CD14-positive monocyte (primary cell): Measurements from ENCODE around the gene KIRREL3. TPM values are rescaled to one million over a fixed set of nuclear protein-coding genes. Genes with fewer than 3 reads are reported as not detected.

Experiments
- DNase-seq, 3 donors: peaks; one replicate each; pipeline ENCODE4 v3.0.0-alpha.2; 2011 to 2022
- H2AFZ ChIP-seq: 2 replicates; pipeline ENCODE4 v1.6.0; 2012; ENCODE audit warnings: mild to moderate bottlenecking, low read depth, low read length, inconsistent platforms; ENCODE audit not compliant: insufficient read depth, poor library complexity, severe bottlenecking
- H3K27ac ChIP-seq, 2 donors: 1 replicate in 1 of 2; 2 replicates in 1 of 2; pipeline ENCODE4 v1.5.1; 2012 to 2013; ENCODE audit warnings: low read length in 2 of 2, control low read depth in 1 of 2, inconsistent platforms in 1 of 2, low read depth in 1 of 2, mild to moderate bottlenecking in 1 of 2
- H3K27me3 ChIP-seq, 2 donors: one replicate each; pipeline versions ENCODE4 v1.6.0 to v1.6.1; 2011 to 2013; ENCODE audit warnings: low read length in 2 of 2; ENCODE audit not compliant: control insufficient read depth in 2 of 2, insufficient read depth in 2 of 2
- H3K36me3 ChIP-seq, 2 donors: replicated peaks in 1 of 2; 1 replicate in 1 of 2; 2 replicates in 1 of 2; pipeline versions ENCODE4 v1.5.1 to v1.6.1; 2012 to 2013; ENCODE audit warnings: low read length in 2 of 2, control low read depth in 1 of 2, inconsistent platforms in 1 of 2, mild to moderate bottlenecking in 1 of 2; ENCODE audit not compliant: insufficient read depth in 2 of 2, control insufficient read depth in 1 of 2
- H3K4me1 ChIP-seq, 2 donors: 1 replicate in 1 of 2; 2 replicates in 1 of 2; pipeline versions ENCODE4 v1.5.1 to v1.6.1; 2012 to 2013; ENCODE audit warnings: low read length in 2 of 2, control low read depth in 1 of 2, inconsistent platforms in 1 of 2, mild to moderate bottlenecking in 1 of 2, moderate library complexity in 1 of 2; ENCODE audit not compliant: insufficient read depth in 2 of 2, control insufficient read depth in 1 of 2
- H3K4me2 ChIP-seq: replicated peaks from 2 replicates; pipeline ENCODE3; 2012; ENCODE audit warnings: low read length, moderate library complexity, mild to moderate bottlenecking; ENCODE audit not compliant: poor library complexity, severe bottlenecking; ENCODE audit errors: extremely low read depth
- H3K4me3 ChIP-seq, 3 experiments: fragments of 200-600 bp in 1 of 3; sonication (generic) in 1 of 3; replicated peaks in 1 of 3; 1 replicate in 2 of 3; 2 replicates in 1 of 3; pipeline ENCODE4 v1.5.1; 2011 to 2013; ENCODE audit warnings: low read length in 3 of 3, mild to moderate bottlenecking in 3 of 3, control low read depth in 2 of 3, low read depth in 2 of 3, inconsistent platforms in 1 of 3, moderate library complexity in 1 of 3
- H3K79me2 ChIP-seq: 2 replicates; pipeline ENCODE4 v1.6.0; 2012; ENCODE audit warnings: mild to moderate bottlenecking, control low read depth, inconsistent platforms, low read length, moderate library complexity; ENCODE audit not compliant: insufficient read depth
- H3K9ac ChIP-seq: 2 replicates; pipeline ENCODE4 v1.6.0; 2017; ENCODE audit warnings: low read length, mild to moderate bottlenecking; ENCODE audit not compliant: insufficient read depth, poor library complexity, severe bottlenecking
- H3K9me3 ChIP-seq, 2 donors: replicated peaks in 1 of 2; 1 replicate in 1 of 2; 2 replicates in 1 of 2; pipeline versions ENCODE4 v1.5.1 to v1.6.1; 2012 to 2013; ENCODE audit warnings: low read length in 2 of 2, control low read depth in 1 of 2; ENCODE audit not compliant: control insufficient read depth in 1 of 2, insufficient read depth in 1 of 2
- H4K20me1 ChIP-seq: 2 replicates; pipeline ENCODE4 v1.6.0; 2012; ENCODE audit warnings: mild to moderate bottlenecking, low read length, control low read depth, moderate library complexity; ENCODE audit not compliant: insufficient read depth
- H3K27ac Mint-ChIP-seq, 7 donors: one replicate each; pipeline ENCODE4 v1.8.0; 2020; ENCODE audit warnings: mild to moderate bottlenecking in 7 of 7, mixed read lengths in 7 of 7, moderate library complexity in 6 of 7, inconsistent platforms in 2 of 7
- H3K27me3 Mint-ChIP-seq, 3 donors: one replicate each; pipeline ENCODE4 v1.8.0; 2021 to 2022; ENCODE audit warnings: low read depth in 3 of 3, mild to moderate bottlenecking in 3 of 3, mixed read lengths in 3 of 3, moderate library complexity in 3 of 3, inconsistent platforms in 1 of 3
- H3K36me3 Mint-ChIP-seq, 2 donors: one replicate each; pipeline ENCODE4 v1.8.0; 2020; ENCODE audit warnings: mixed read lengths in 2 of 2, inconsistent platforms in 1 of 2, mild to moderate bottlenecking in 1 of 2
- H3K4me1 Mint-ChIP-seq: one replicate; pipeline ENCODE4 v1.8.0; 2020; ENCODE audit warnings: mild to moderate bottlenecking, mixed read lengths
- H3K4me3 Mint-ChIP-seq, 2 donors: one replicate each; pipeline ENCODE4 v1.8.0; 2020; ENCODE audit warnings: mild to moderate bottlenecking in 2 of 2, mixed read lengths in 2 of 2, moderate library complexity in 1 of 2
- H3K9me3 Mint-ChIP-seq, 7 donors: one replicate each; pipeline ENCODE4 v1.8.0; 2020 to 2022; ENCODE audit warnings: mixed read lengths in 7 of 7, mild to moderate bottlenecking in 6 of 7, moderate library complexity in 6 of 7, inconsistent platforms in 2 of 7
- WGBS: methylation state at CpG from one replicate; pipeline ENCODE4 v1.1.5; 2013; ENCODE audit warnings: missing lambda C conversion rate; ENCODE audit not compliant: insufficient coverage; 5-methylcytosine and 5-hydroxymethylcytosine counted together
- intact Hi-C, 2 donors: fragments of 100-400 bp; cut with micrococcal nuclease; formaldehyde crosslinking; loops; one replicate each; pipeline versions ENCODE4 v1.15.0 to v1.15.1; 2023
- polyA plus RNA-seq, 3 donors: library from polyadenylated mRNA; depleted of rRNA in 1 of 3; unstranded in 2 of 3; stranded (reverse) in 1 of 3; fragments of 300-500 nt in 2 of 3; fragments of >200 nt in 1 of 3; fragmentation: Illumina TruSeq in 2 of 3; gene quantifications; 1 replicate in 2 of 3; 2 replicates in 1 of 3; pipeline ENCODE4 v1.2.3, GENCODE V29; 2012 to 2021
- TF ChIP-seq, protein P1 (sequence below): fragments of 200-600 bp; IDR thresholded peaks from one replicate; pipeline ENCODE4 v1.8.0; 2022; ENCODE audit warnings: antibody characterized with exemption, mild to moderate bottlenecking

Gene KIRREL3
- polyA plus RNA-seq, 3 donors = not detected

GRCh38 chr11:126423154-126423553 is 577.4 kb downstream of the KIRREL3 start:
- H3K9me3 Mint-ChIP-seq = no peaks in the 10 kb centered on the region
- no peak overlapping the region for H3K27ac Mint-ChIP-seq
- H3K27me3 ChIP-seq = no peaks in the 10 kb centered on the region
- no peaks in the 10 kb centered on the region for H3K9me3 ChIP-seq
- H3K4me3 Mint-ChIP-seq = no peak overlapping the region
- H3K27me3 Mint-ChIP-seq = peaks cover 0 to 3% (median under 1%) of the 10 kb centered on the region in 3 donors
- no peak overlapping the region for H3K4me3 ChIP-seq
- H3K36me3 Mint-ChIP-seq = no peaks in the 10 kb centered on the region
- TF ChIP-seq, protein P1, sequence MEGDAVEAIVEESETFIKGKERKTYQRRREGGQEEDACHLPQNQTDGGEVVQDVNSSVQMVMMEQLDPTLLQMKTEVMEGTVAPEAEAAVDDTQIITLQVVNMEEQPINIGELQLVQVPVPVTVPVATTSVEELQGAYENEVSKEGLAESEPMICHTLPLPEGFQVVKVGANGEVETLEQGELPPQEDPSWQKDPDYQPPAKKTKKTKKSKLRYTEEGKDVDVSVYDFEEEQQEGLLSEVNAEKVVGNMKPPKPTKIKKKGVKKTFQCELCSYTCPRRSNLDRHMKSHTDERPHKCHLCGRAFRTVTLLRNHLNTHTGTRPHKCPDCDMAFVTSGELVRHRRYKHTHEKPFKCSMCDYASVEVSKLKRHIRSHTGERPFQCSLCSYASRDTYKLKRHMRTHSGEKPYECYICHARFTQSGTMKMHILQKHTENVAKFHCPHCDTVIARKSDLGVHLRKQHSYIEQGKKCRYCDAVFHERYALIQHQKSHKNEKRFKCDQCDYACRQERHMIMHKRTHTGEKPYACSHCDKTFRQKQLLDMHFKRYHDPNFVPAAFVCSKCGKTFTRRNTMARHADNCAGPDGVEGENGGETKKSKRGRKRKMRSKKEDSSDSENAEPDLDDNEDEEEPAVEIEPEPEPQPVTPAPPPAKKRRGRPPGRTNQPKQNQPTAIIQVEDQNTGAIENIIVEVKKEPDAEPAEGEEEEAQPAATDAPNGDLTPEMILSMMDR = no peak
- H2AFZ ChIP-seq = no peak overlapping the region
- H3K4me1 ChIP-seq = peaks cover 12 to 19% of the 10 kb centered on the region in 2 donors
- no peak overlapping the region for H3K4me2 ChIP-seq
- H3K9ac ChIP-seq = no peak overlapping the region
- H4K20me1 ChIP-seq = no peaks in the 10 kb centered on the region
- 60% methylated on average over 1 of the region's 2 CpGs for WGBS
- intact Hi-C loops = no loop called here
- DNase-seq = no peak
- H3K27ac ChIP-seq = no peak overlapping the region
- H3K4me1 Mint-ChIP-seq = peaks cover 18% of the 10 kb centered on the region
- no peaks in the 10 kb centered on the region for H3K36me3 ChIP-seq
- H3K79me2 ChIP-seq = no peaks in the 10 kb centered on the region

- WGBS = 92% methylated on average over 2 of the region's 2 CpGs
- Mint-ChIP-seq H3K36me3 (no peaks in the 10 kb centered on the region), H3K27ac (no peak overlapping the region), H3K4me3 (no peak overlapping the region), H3K27me3 (peaks cover 0 to 3% (median 0%) of the 10 kb centered on the region in 3 donors), H3K4me1 (peaks cover 18% of the 10 kb centered on the region), H3K9me3 (no peaks in the 10 kb centered on the region)
- H3K79me2 ChIP-seq = no peaks in the 10 kb centered on the region
- no peak overlapping the region for H3K4me3 ChIP-seq
- intact Hi-C loops = no loop called here
- H4K20me1 ChIP-seq = no peaks in the 10 kb centered on the region
- no peak overlapping the region for H2AFZ ChIP-seq
- peaks cover 12 to 19% of the 10 kb centered on the region in 2 donors for H3K4me1 ChIP-seq
- H3K27ac ChIP-seq = no peak overlapping the region
- H3K27me3 ChIP-seq = no peaks in the 10 kb centered on the region
- H3K4me2 ChIP-seq = no peak overlapping the region
- no peak for DNase-seq
- TF ChIP-seq, protein P1 = no peak
- H3K9me3 ChIP-seq = no peaks in the 10 kb centered on the region
- H3K9ac ChIP-seq = no peak overlapping the region
- H3K36me3 ChIP-seq = no peaks in the 10 kb centered on the region
These were observed 578.1 kb downstream of the KIRREL3 start for GRCh38 chr11:126422446-126422845.
